GM21447 (cell line): ENCODE results near the gene GRIK4.
"Not testable (repeated sequence)": the region's sequence is repeated elsewhere in the genome, so short reads cannot be mapped to it uniquely, and the experiment has no call there.

Experiments used
- ATAC-seq: cut with Tn5 transposase; IDR thresholded peaks from one replicate; pipeline ENCODE4 v1.9.1; 2021; ENCODE audit not compliant: unreplicated experiment

GRIK4 gene, protein sequence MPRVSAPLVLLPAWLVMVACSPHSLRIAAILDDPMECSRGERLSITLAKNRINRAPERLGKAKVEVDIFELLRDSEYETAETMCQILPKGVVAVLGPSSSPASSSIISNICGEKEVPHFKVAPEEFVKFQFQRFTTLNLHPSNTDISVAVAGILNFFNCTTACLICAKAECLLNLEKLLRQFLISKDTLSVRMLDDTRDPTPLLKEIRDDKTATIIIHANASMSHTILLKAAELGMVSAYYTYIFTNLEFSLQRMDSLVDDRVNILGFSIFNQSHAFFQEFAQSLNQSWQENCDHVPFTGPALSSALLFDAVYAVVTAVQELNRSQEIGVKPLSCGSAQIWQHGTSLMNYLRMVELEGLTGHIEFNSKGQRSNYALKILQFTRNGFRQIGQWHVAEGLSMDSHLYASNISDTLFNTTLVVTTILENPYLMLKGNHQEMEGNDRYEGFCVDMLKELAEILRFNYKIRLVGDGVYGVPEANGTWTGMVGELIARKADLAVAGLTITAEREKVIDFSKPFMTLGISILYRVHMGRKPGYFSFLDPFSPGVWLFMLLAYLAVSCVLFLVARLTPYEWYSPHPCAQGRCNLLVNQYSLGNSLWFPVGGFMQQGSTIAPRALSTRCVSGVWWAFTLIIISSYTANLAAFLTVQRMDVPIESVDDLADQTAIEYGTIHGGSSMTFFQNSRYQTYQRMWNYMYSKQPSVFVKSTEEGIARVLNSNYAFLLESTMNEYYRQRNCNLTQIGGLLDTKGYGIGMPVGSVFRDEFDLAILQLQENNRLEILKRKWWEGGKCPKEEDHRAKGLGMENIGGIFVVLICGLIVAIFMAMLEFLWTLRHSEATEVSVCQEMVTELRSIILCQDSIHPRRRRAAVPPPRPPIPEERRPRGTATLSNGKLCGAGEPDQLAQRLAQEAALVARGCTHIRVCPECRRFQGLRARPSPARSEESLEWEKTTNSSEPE

DNA sequence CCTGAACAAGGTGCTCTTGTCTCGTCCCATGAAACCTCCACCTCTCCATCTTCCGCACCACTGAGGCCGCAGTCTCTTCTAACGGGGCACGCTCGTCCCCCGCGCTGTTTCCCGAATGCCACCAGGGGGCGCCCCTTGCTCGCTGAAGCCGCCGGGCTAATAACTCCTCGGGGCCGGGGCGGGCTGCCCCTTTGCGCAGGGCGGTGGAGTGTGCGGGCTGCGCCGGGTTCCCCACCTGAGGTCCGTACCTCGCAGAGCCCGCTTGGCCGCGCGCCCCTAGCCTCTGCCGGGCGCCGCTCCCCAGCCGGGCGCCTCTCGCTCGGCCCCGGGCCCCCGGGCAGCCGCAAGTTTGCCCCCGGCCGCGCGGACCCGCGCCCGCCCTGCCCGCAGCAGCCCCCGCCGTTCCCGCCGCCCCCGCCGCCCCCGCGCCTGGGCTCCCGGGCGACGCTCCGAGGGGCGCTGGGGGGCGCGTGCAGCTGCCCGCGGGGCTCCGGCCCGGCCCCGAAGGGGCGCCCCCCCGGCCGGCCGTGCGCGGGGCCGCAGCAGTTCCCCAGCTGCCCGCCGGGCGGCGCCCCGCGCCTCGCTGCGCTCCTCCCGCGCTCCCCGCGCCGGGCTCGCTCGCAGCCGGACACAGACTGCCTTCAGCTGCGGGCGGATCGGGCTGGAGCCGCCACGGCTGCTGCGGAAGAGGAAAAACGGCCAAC lies at the start of gene GRIK4:
TSS of gene GRIK4 (plus strand) at position 633 of the 704 bp plus-strand sequence. CDS start 148,571 bp downstream, outside the sequence.
- ATAC-seq: peak; percentile 86

DNA sequence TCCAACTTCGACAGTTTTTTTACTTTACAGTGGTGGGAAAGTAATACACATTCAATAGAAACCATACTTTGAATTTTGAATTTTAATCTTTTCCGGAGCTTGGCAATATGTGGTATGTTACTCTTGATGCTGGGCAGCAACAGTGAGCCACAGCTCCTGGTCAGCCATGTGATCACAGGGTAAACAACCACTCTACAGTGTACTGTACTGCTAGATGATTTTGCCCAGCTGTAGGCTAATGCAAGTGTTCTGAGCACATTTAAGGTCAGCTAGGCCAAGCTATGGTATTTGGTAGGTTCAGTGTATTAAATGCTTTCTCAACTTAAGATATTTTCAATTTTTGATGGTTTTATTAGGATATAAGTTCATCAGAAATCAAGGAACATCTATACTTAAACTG lies 48.7 kb upstream of the GRIK4 start:
- no peak for ATAC-seq

DNA sequence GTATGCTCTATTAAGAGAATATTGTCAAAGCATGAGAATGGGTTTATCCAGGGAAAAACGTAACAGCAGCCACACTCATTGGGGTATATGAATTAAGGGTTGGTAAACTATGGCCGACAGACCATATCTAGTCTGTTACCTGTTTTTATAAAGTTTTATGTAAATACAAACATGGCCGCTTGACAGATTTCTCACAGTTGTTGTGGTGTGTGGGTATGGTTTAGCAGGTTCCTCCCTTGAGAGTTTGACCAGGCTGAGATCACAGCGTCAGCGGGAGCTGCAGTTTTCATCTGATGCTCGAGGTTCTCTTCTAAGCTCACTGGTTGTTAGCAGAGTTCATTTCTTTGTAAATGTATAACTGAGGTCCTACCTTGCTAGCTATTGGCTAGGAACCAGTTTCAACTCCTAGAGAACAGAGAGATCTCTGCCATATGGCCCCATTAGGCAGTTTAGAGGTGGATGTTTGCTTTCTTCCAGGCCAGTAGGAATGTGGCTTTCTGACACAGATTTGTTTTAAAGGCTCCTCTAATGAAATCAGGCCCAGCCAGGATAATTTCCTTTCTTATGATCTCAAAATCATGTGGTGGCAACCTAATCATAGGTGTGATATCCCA lies 45.5 kb upstream of the GRIK4 start:
- no peak for ATAC-seq

DNA sequence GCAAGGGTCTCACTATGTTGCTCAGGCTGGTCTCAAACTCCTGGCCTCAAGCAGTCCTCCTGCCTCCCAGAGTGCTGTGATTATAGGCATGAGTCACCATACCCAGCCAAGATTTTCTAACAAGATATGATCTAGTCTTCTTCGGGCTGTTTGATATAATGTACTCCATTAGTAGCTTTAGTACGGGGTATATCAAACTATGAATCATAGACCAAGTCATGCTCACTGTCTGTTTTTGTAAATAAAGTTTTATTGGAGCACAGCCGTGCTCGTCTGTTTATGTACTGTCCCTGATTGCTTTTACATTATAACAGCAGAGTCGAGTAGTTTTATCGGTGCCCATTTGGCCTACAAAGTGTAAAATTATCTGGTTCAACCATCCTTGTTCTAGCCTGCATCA lies 43.9 kb upstream of the GRIK4 start:
- ATAC-seq: no peak

DNA sequence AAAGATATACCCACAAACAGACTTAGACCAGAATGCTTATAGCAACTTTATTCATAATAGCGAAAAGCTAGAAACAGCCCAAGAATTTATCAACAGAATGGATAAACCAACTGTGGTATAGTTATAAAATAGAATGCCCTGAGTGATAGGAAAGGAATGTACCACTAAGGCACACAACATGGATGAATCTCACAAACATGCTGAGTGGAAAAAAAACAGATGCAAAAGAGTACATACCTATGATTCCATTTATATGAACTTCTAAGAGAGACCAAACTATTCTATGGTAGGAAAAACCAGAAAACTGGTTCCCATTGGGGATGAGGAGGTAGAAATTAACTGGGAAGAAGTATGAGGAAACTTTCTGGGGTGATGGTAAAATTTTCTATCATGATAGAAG lies 40.4 kb upstream of the GRIK4 start:
- no peak for ATAC-seq

DNA sequence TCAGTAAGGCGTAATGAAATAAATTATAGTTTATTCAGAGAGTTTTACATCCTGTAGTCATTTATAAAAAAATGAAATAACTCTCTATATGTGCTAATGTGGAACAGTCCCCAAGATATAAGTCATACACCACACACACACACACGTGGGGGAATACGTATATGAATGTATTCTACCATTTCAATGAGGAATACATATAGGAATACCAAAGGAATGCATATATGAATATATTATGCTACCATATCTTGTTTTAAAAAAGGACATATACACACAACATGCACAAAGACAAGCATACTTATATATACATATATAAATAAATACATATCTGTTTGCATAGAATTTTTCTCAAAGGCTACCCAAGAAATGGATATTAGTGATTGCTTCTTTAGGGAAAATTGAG lies 39.6 kb upstream of the GRIK4 start:
- no peak for ATAC-seq

DNA sequence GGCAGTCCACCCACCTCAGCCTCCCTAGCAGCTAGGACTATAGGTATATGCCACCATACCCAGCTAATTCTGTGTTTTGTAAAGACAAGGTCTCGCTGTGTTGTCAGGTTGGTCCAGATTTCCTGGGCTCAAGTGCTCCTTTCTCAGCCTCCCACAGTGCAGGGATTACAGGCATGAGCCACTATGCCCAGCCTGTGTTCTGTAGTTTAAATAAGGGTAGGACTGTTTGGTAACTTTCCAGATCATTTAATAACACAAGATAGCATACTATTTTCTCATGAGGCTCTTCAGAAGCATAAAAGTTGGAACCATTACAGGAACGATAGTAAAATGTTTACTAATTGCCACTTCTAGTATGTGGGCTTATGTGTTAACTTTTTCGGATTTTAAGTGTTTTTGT lies 38.0 kb upstream of the GRIK4 start:
- no peak for ATAC-seq

DNA sequence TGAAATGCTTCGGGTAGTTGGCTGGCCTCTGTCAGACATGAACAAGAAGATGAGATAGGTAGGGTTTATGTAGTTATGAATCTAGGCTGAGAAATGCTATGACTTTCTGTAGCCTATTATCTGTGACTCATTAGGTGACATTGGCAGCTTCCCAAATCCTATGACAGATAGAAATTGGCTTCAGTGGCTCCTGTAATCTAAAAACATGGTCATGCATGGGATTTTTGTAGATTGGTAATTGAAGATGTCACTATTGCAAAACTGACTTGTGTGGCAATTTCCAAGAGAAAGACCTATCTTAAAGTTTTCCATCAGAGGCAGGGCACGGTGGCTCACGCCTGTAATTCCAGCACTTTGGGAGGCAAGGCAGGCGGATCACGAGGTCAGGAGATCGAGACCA lies 29.4 kb upstream of the GRIK4 start:
- no peak for ATAC-seq

DNA sequence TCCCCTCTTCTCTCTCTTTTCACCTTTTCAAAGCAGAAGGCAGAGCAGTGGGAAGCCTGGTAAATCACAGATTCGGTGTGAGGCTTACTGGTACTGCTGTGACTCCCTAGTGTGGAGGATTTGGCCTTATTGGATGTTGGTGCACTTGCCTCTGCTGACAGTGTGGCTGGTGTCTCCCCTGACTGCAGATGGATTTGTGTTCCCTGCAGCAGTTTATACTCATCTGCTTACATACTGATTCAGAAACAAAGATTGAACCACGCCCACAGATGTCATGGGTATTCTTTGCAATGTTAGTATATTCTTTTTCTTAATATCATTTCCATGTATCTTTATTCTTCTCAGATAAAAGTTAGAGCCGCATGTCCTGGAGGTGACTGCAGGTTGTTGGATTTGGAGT lies 26.8 kb upstream of the GRIK4 start:
- no peak for ATAC-seq

DNA sequence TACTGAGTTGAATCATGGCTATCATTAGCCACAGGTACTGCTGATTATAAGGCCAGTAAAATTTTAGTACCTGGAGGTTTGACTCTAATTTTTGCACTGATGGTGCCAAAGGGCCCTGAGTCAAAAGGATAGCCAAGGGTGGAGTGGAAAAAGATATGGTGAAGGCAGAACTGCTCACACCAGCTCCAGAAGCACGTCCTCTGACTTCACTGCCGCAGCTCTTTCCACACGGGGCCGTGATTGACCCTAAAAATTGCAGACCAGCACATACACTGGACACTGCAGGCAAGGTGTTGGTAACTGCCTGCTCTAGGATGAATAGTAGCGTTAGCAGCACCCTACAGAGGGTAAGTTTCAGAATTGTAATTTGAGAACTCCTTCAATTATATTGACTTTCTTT lies 25.4 kb upstream of the GRIK4 start:
- no peak for ATAC-seq

DNA sequence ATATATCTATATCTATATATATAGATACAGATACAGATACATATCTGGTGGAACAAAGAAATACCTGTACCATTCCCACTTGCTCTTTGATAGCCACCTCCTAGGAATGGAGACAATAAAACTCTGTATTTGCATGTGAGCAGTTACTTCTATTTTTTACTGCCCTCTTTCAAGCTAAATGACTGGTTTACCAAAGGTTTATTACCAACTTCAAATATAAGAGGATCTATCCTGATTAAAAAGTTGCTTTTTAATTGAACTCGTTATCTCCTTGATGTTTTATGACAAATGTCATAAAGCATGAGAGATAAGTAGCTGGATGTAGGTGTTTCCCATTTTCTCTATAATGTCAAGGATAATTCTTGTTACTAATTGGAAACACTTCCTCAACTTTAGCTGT lies 21.7 kb upstream of the GRIK4 start:
- ATAC-seq: no peak

DNA sequence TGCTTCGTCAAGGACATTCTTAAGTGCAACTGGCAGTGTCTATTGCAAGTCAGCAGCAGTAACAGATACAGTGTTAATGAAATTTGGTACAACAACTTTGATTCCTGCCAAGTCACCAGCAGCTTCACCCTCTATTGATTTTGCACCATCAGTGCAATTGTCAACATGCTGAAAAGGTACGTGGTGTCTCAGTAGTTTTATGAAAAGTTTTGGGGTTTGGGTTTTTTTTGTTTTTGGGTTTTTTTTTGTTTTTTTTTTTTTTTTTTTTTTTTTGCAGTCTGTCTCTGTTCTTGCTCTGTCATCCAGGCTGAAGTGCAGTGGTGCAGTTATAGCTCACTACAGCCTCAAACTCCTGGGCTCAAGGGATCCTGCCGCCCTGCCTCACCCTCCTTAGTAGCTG lies 19.1 kb upstream of the GRIK4 start:
- ATAC-seq: no peak

DNA sequence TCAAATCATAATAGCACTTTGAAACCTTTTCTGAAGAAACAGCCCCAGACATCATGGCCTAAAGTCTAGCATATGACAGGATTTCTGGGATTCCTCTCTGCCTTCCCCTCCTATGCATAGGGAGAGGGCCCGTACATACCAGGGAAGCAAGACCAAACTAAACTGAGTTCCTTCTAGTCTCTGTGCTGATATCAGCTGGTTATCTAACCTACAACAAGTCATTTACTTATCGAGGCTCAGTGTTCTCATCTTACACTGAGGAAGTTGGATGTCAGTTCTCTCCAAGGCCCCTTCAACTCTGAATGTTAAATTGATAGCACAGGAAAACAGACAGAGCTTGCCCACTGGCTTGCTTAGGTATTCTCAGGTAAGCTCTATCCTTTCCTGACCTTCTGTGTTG lies 17.0 kb upstream of the GRIK4 start:
- no peak for ATAC-seq

DNA sequence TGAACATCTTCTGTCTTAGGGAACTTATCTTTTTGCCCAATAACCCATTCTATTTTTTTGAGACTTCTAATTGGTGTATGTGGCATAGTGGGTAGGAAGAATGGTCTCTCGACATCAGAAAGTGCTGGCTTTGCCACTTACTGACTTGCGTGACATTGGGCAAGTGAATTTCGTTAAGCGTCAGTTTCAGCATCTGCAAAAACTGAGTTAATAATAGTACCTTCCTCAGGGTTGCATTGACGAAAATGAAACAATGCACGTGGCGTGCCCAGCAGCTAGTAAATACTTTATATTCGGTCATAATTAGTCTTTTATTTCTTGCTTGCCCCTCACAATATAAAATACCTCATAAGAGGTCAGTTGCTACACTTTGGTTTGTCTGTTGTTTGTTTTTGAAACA lies 12.5 kb upstream of the GRIK4 start:
- ATAC-seq: no peak

DNA sequence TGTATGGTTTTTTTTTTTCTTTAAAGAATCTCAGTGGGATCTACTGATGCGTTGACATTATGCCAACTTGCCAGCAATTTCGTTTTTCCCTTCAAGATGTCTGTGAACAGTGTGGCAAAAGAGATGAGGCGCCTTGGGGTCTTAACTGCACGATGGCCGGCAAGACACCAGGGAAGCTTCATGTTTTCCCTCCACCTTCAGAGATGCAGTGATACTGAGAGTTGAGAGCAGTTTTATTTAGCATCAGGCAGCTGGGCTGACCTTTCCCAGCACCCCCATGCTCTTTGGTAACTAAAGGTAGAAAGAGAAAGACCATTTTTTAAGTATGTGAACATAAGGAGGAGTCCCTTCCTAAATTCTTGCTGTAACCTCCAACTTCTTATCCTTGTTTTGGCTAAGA lies 11.7 kb upstream of the GRIK4 start:
- ATAC-seq: no peak

DNA sequence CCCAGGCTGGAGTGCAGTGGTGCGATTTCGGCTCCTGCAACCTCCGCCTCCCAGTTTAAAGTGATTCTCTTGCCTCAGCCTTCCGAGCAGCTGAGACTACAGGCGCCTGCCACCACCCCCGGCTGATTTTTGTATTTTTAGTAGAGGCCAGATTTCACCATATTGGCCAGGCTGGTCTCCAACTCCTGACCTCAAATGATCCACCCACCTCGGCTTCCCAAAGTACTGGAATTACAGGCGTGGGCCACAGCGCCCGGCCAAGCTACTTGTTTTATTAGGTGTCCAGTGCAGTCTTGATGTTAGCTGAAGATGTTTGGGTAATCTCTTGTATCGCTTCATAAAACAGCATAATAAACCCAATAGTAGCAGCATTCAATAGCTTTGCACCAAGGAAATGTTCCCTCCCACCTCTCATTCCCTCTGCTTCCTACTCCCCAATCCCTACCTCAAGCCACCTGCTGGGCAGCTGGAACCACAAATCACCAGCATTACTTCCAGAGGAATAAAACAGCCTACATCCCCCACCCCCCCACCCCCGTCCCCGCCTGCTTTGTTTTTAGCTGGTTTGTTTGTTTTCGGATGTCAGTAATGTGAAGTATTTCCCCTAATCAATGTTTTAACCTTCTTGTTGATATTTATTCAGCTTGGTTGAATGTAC lies 11.0 kb upstream of the GRIK4 start:
- no peak for ATAC-seq

DNA sequence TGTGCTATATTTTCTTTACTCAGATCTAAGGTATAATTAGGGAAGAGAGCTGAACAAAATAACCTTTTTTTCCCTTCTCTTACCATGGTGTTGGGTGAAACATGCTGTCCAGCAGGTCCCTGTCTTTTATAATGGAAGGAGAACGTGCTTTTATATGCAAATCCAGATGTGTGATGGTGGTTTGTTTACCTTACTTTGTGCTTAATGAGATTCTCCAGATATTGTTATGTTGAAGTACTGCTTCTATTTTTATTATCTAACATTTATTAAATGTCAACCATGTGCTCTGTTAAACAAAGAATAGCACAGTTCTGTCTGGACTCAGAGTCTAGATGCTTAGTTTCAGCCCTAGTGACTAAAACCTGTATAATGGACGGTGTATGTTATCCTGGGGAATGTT lies 10.1 kb upstream of the GRIK4 start:
- no peak for ATAC-seq

DNA sequence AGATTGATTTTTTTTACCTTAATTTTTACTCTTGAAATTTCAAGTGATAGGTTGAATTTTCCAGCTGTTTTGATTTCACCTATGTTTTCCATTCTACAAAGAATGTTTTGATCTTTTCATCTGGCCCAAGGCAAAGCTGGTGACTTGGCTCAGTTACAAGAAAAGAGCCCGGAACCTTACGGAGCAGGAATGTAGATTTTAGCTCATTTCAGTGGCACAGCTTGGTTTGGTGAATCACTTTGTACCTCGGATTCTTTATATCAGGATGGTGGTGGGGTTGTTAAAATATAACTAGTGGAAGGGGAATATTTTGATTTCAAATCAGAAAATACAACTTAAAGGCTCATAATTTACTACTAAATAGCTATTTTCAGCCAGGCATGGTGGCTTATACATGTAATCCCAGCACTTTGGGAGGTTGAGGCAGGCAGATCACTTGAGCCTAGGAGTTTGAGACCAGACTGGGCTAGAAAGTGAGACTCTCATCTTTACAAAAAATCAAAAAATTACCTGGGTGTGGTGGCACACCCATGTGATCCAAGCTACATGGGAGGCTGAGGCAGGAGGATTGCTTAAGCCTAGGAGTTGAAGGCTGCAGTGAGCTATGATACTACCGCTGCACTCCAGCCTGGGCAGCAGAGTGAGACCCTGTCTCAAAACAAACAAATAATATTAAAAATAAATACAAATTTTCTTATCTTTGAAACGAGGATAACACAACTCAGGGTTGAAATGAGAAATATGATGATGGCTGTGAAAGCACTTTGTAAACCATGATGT lies 9.4 kb upstream of the GRIK4 start:
- no peak for ATAC-seq

DNA sequence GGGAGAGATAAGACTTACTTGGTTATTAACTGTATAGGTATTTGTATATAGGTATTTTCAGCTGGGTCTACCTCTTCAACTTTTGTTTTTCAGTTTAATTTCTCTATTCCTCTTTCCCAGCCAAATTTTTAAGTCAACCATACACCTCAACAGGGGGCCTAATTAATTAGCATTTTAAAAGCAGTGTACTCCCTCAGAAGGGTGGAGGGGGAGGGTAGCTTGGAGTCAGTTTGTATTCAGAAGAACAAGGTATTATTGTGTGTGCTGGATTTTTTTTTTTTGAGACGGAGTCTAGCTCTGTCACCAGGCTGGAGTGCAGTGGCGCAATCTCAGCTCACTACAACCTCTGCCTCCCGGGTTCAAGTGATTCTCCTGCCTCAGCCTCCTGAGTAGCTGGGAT lies 8.0 kb upstream of the GRIK4 start:
- not testable (repeated sequence) for ATAC-seq
